Right lobe of liver (tissue), 4 donors: ENCODE results near the gene FAM171A1.

Experiments
- POLR2A ChIP-seq: fragments of 450-650 bp; IDR thresholded peaks from one replicate; pipeline ENCODE4 v1.6.1; 2017; ENCODE audit warnings: antibody characterized with exemption, mild to moderate bottlenecking
- TF ChIP-seq, protein P1 (sequence below), 4 donors: fragments of 200-600 bp in 3 of 4; fragments of 450-650 bp in 1 of 4; IDR thresholded peaks; one replicate each; pipeline versions ENCODE4 v1.5.1 to v1.8.0; 2016 to 2022; ENCODE audit warnings: antibody characterized with exemption in 4 of 4, mild to moderate bottlenecking in 2 of 4
- donor health status: DM: no; HTN: no; CAD: no.
- donor health status: DM: no; HTN: no; CAD: no.
- donor health status: DM: no; HTN: yes; CAD: no.

DNA sequence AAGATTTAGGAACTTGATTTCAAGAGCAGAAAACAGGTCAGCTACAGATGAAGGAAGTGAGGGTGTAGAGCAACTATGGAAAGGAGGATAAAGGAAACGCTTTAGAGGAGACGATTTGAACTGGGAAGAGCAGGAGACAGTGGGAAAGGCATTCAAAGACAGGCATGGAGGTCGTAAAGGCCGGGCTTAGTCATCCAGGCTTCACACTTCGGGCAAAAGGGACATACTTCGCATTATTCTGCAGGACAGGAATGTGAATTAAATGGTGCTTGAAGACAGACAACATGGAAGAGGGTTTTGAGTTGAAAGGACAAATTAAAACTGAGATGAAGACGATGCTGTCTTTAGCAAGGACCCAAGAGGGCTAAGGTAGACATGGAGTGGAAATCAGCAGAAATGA lies 8.1 kb downstream of the FAM171A1 start:
- TF ChIP-seq, protein P1, sequence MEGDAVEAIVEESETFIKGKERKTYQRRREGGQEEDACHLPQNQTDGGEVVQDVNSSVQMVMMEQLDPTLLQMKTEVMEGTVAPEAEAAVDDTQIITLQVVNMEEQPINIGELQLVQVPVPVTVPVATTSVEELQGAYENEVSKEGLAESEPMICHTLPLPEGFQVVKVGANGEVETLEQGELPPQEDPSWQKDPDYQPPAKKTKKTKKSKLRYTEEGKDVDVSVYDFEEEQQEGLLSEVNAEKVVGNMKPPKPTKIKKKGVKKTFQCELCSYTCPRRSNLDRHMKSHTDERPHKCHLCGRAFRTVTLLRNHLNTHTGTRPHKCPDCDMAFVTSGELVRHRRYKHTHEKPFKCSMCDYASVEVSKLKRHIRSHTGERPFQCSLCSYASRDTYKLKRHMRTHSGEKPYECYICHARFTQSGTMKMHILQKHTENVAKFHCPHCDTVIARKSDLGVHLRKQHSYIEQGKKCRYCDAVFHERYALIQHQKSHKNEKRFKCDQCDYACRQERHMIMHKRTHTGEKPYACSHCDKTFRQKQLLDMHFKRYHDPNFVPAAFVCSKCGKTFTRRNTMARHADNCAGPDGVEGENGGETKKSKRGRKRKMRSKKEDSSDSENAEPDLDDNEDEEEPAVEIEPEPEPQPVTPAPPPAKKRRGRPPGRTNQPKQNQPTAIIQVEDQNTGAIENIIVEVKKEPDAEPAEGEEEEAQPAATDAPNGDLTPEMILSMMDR (IDR thresholded peaks at IDR 0.05) = no peak
- TF ChIP-seq POLR2A = no peak
